SU-DHL-6 (cell line): Measurements from ENCODE around the gene ORAI3.

Source experiments
- H2AFZ ChIP-seq: fragments of 200-600 bp; sonication (generic); 2 replicates; pipeline ENCODE4 v1.6.1; 2014; ENCODE audit warnings: low read depth, mild to moderate bottlenecking, moderate library complexity, mixed read lengths, antibody characterized with exemption, low read length; ENCODE audit not compliant: severe bottlenecking
- H3F3A ChIP-seq: fragments of 200-600 bp; shearing (Covaris generic); 2 replicates; pipeline ENCODE4 v1.6.0; 2016; ENCODE audit warnings: antibody characterized with exemption, mild to moderate bottlenecking; ENCODE audit not compliant: insufficient read depth
- H3K27ac ChIP-seq: fragments of 200-600 bp; sonication (generic); 2 replicates; pipeline ENCODE4 v1.5.1; 2016; ENCODE audit warnings: low read depth, mild to moderate bottlenecking, low read length, moderate library complexity, mixed read lengths
- H3K27me3 ChIP-seq: fragments of 200-600 bp; sonication (generic), shearing (Covaris generic); 2 replicates; pipeline ENCODE4 v1.6.0; 2014; ENCODE audit warnings: mild to moderate bottlenecking, low read length
- H3K36me3 ChIP-seq: fragments of 200-600 bp; sonication (generic); 2 replicates; pipeline ENCODE4 v1.6.1; 2014; ENCODE audit warnings: mild to moderate bottlenecking, low read length, mixed read lengths
- H3K4me2 ChIP-seq: fragments of 300-600, 200-600 bp; shearing (Covaris generic), sonication (generic); 2 replicates; pipeline ENCODE4 v1.6.0; 2014; ENCODE audit warnings: low read length, low read depth, mild to moderate bottlenecking; ENCODE audit not compliant: poor library complexity, severe bottlenecking
- H3K4me3 ChIP-seq: fragments of 200-600 bp; sonication (generic); 2 replicates; pipeline ENCODE4 v1.5.1; 2014; ENCODE audit warnings: antibody characterized with exemption, low read length, mild to moderate bottlenecking, mixed read lengths; ENCODE audit not compliant: insufficient read depth, poor library complexity, severe bottlenecking
- H3K79me2 ChIP-seq: fragments of 200-600 bp; sonication (generic); 2 replicates; pipeline ENCODE4 v1.6.1; 2014; ENCODE audit warnings: mild to moderate bottlenecking, low read length, moderate library complexity; ENCODE audit not compliant: insufficient read depth
- H3K9ac ChIP-seq: fragments of 200-600 bp; sonication (generic); 2 replicates; pipeline ENCODE4 v1.7.0; 2014; ENCODE audit warnings: mild to moderate bottlenecking, low read length
- H3K9me2 ChIP-seq: fragments of 200-600 bp; sonication (generic); replicated peaks from 2 replicates; pipeline ENCODE4 v1.6.1; 2014; ENCODE audit warnings: low read length; ENCODE audit not compliant: insufficient read depth
- H3K9me3 ChIP-seq: fragments of 200-600 bp; sonication (generic); 2 replicates; pipeline ENCODE4 v1.6.1; 2014; ENCODE audit warnings: low read length, mixed read lengths; ENCODE audit not compliant: insufficient read depth
- H4K20me1 ChIP-seq: fragments of 200-600 bp; sonication (generic); 2 replicates; pipeline ENCODE4 v1.6.1; 2014; ENCODE audit warnings: low read depth, mild to moderate bottlenecking, antibody characterized with exemption, low read length, moderate library complexity, mixed read lengths
- EZH2phosphoT487 ChIP-seq: fragments of 200-600 bp; sonication (generic), shearing (Covaris generic); conservative IDR thresholded peaks from 2 replicates; pipeline ENCODE4 v1.6.1; 2018; ENCODE audit warnings: mild to moderate bottlenecking, antibody characterized with exemption, low read length, moderate library complexity, mixed read lengths
- TF ChIP-seq, protein P1 (sequence below): fragments of 200-600 bp; sonication (generic); IDR thresholded peaks from one replicate; pipeline ENCODE4 v1.5.1; 2017; ENCODE audit warnings: antibody characterized with exemption, mild to moderate bottlenecking, low read length, moderate library complexity; ENCODE audit not compliant: insufficient read depth, poor library complexity, severe bottlenecking

ORAI3 gene

GRCh38 chr16:30949650-30950515, 1.0 kb downstream of the ORAI3 start:
- H3K27me3 ChIP-seq, result no peaks in the 10 kb centered on the region
- no peaks in the 10 kb centered on the region for H3K9me3 ChIP-seq
- no peaks in the 10 kb centered on the region for H4K20me1 ChIP-seq
- H3F3A ChIP-seq, result peaks cover 9% of the 10 kb centered on the region; the same call in 1 of the 2 replicates
- TF ChIP-seq, protein P1, sequence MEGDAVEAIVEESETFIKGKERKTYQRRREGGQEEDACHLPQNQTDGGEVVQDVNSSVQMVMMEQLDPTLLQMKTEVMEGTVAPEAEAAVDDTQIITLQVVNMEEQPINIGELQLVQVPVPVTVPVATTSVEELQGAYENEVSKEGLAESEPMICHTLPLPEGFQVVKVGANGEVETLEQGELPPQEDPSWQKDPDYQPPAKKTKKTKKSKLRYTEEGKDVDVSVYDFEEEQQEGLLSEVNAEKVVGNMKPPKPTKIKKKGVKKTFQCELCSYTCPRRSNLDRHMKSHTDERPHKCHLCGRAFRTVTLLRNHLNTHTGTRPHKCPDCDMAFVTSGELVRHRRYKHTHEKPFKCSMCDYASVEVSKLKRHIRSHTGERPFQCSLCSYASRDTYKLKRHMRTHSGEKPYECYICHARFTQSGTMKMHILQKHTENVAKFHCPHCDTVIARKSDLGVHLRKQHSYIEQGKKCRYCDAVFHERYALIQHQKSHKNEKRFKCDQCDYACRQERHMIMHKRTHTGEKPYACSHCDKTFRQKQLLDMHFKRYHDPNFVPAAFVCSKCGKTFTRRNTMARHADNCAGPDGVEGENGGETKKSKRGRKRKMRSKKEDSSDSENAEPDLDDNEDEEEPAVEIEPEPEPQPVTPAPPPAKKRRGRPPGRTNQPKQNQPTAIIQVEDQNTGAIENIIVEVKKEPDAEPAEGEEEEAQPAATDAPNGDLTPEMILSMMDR, result peak; percentile 27
- TF ChIP-seq EZH2phosphoT487, result no peak
- H3K27ac ChIP-seq, result 0 out of 2 replicates have a peak overlapping the region, but pooled peaks have one; percentile 42
- H3K79me2 ChIP-seq, result 0 out of 2 replicates have a peak, but pooled peaks cover 3% of the 10 kb centered on the region
- peak overlapping the region; percentile 79 for H3K4me2 ChIP-seq
- H2AFZ ChIP-seq, result no peak overlapping the region
- peak overlapping the region; percentile 89 for H3K9ac ChIP-seq
- H3K4me3 ChIP-seq, result peak overlapping the region; percentile 69
- no peaks in the 10 kb centered on the region for H3K9me2 ChIP-seq
- H3K36me3 ChIP-seq, result no peaks in the 10 kb centered on the region

DNA sequence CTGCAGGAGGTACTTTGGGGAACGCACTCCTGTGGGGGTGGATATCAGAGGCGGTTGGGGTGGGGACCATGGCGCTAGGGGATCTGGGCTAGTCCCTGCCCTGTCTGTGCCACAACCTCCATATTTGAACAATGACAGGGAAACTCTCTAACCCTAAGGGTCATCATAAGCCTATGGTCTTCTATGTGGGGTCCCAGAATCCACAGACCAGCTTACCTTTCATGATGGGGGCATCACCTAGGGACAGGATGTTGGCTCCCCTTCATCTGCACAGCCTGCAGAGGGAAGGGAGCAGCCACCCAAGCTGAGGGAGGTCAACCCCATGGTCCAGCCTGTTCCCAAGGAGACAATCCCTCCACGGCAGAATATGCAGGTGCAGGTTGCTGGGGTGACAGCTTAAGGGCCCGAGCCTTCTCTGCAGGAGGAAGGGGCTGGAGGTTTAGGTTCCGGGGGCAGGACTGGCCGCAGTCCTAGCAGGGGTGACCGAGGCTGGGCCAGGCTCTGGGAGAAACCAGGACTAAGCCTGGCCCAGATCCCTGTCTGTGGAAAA, 1.7 kb downstream of the ORAI3 start:
- 0 out of 2 replicates have a peak overlapping the region, but pooled peaks have one; percentile 89 for H3K9ac ChIP-seq

GRCh38 chr16:30951193-30951592, 2.3 kb downstream of the ORAI3 start:
- H3K4me3 ChIP-seq, result no peak overlapping the region
- H2AFZ ChIP-seq, result no peak overlapping the region
- 0 out of 2 replicates have a peak, but pooled peaks cover 3% of the 10 kb centered on the region for H3K79me2 ChIP-seq
- no peaks in the 10 kb centered on the region for H4K20me1 ChIP-seq
- no peaks in the 10 kb centered on the region for H3K9me3 ChIP-seq
- no peaks in the 10 kb centered on the region for H3K27me3 ChIP-seq
- no peak overlapping the region for H3K9ac ChIP-seq
- peaks cover 4% of the 10 kb centered on the region; the same call in 1 of the 2 replicates for H3F3A ChIP-seq
- H3K4me2 ChIP-seq, result no peak overlapping the region
- H3K36me3 ChIP-seq, result no peaks in the 10 kb centered on the region
- H3K9me2 ChIP-seq, result no peaks in the 10 kb centered on the region
- no peak overlapping the region for H3K27ac ChIP-seq
- no peak for TF ChIP-seq EZH2phosphoT487
- TF ChIP-seq, protein P1, result no peak

More for the DNA sequence above, 1.7 kb downstream of the ORAI3 start:
- Histone ChIP-seq H2AFZ (no peak overlapping the region), H3K9me3 (no peaks in the 10 kb centered on the region), H3K36me3 (no peaks in the 10 kb centered on the region), H3K4me2 (peak overlapping the region; percentile 79), H3F3A (peaks cover 8% of the 10 kb centered on the region; the same call in 1 of the 2 replicates), H3K27me3 (no peaks in the 10 kb centered on the region), H3K4me3 (no peak overlapping the region), H3K27ac (no peak overlapping the region), H4K20me1 (no peaks in the 10 kb centered on the region), H3K79me2 (0 out of 2 replicates have a peak, but pooled peaks cover 3% of the 10 kb centered on the region), H3K9me2 (no peaks in the 10 kb centered on the region)
- TF ChIP-seq EZH2phosphoT487, result no peak
- TF ChIP-seq, protein P1, result no peak
